PC-3 (cell line): ENCODE data around the gene TTBK2. TPM values are rescaled to one million over a fixed set of nuclear protein-coding genes. Genes with fewer than 3 reads are reported as not detected.
A peak's percentile ranks its signal among the peaks of the same experiment; 100 is the strongest.

Experiments
- ATAC-seq: fragments of 200-7000 bp; cut with Tn5 transposase; 2 replicates; pipeline ENCODE4 v1.9.1; 2020; ENCODE audit warnings: mild to moderate bottlenecking, moderate library complexity
- BruUV-seq: library from RNA; stranded (reverse); fragments of 400-500 nt; replicated peaks from 2 replicates; lab custom pipeline; 2021; lab: Mats Ljungman, UMichigan
- CTCF ChIA-PET: fragments of 300-600 bp; sonication (Branson Sonifier 250); formaldehyde crosslinking; loops from one replicate; lab custom pipeline; 2022; ENCODE audit warnings: antibody characterized with exemption; lab: Charles Lee
- POLR2A ChIA-PET: fragments of 300-600 bp; sonication (Branson Sonifier 250); formaldehyde crosslinking; loops from one replicate; lab custom pipeline; 2022; ENCODE audit warnings: antibody characterized with exemption; ENCODE audit not compliant: unreplicated experiment; lab: Charles Lee
- DNase-seq: peaks from one replicate; pipeline ENCODE4 v3.0.0-alpha.2; 2015
- H2AFZ ChIP-seq: fragments of 300-600 bp; sonication (generic); 2 replicates; pipeline ENCODE4 v1.6.0; 2016; ENCODE audit warnings: antibody characterized with exemption, low read length
- H3F3A ChIP-seq: fragments of 300-600 bp; sonication (generic); one replicate; pipeline ENCODE4 v1.6.0; 2017; ENCODE audit warnings: antibody characterized with exemption, low read length, control low read depth, mild to moderate bottlenecking; ENCODE audit not compliant: unreplicated experiment
- H3K27ac ChIP-seq: fragments of 300-600 bp; sonication (generic); 2 replicates; pipeline ENCODE4 v1.5.1; 2016; ENCODE audit warnings: mild to moderate bottlenecking, low read length
- H3K27me3 ChIP-seq: fragments of 300-600 bp; sonication (generic); 2 replicates; pipeline ENCODE4 v1.6.1; 2016; ENCODE audit warnings: low read length, mixed read lengths
- H3K36me3 ChIP-seq: fragments of 300-600 bp; sonication (generic); 2 replicates; pipeline ENCODE4 v1.6.1; 2016; ENCODE audit warnings: low read depth, mixed run types, low read length, mixed read lengths
- H3K4me1 ChIP-seq: fragments of 300-600 bp; sonication (generic); 2 replicates; pipeline ENCODE4 v1.5.1; 2016; ENCODE audit warnings: low read length; ENCODE audit not compliant: insufficient read depth
- H3K4me2 ChIP-seq: fragments of 300-600 bp; sonication (generic); 2 replicates; pipeline ENCODE4 v1.6.0; 2016; ENCODE audit warnings: low read length
- H3K4me3 ChIP-seq: fragments of 300-600 bp; sonication (generic); 2 replicates; pipeline ENCODE4 v1.5.1; 2016; ENCODE audit warnings: mild to moderate bottlenecking, low read length, mixed read lengths
- H3K79me2 ChIP-seq: fragments of 300-600 bp; sonication (generic); 2 replicates; pipeline ENCODE4 v1.6.1; 2017; ENCODE audit warnings: low read length, mixed read lengths
- H3K9ac ChIP-seq: fragments of 300-600 bp; sonication (generic); 2 replicates; pipeline ENCODE4 v1.6.0; 2016; ENCODE audit warnings: mild to moderate bottlenecking, low read length
- H3K9me2 ChIP-seq: fragments of 300-600 bp; sonication (generic); replicated peaks from 2 replicates; pipeline ENCODE4 v1.6.1; 2016; ENCODE audit warnings: mixed run types, low read length, mixed read lengths
- H3K9me3 ChIP-seq: fragments of 300-600 bp; sonication (generic); 2 replicates; pipeline ENCODE4 v1.6.1; 2016; ENCODE audit warnings: low read length, mixed read lengths
- H4K20me1 ChIP-seq: fragments of 300-600 bp; sonication (generic); 2 replicates; pipeline ENCODE4 v1.6.1; 2016; ENCODE audit warnings: low read length, mixed read lengths
- CTCF ChIP-seq: fragments of 300-600 bp; sonication (generic); conservative IDR thresholded peaks from 2 replicates; pipeline ENCODE4 v1.5.1; 2017; ENCODE audit warnings: antibody characterized with exemption, low read depth, mild to moderate bottlenecking, low read length
- EZH2 ChIP-seq: fragments of 300-600 bp; sonication (generic); IDR thresholded peaks from one replicate; pipeline ENCODE4 v1.6.1; 2017; ENCODE audit warnings: antibody characterized with exemption, mild to moderate bottlenecking, low read length; ENCODE audit not compliant: unreplicated experiment
- EZH2phosphoT487 ChIP-seq: fragments of 300-600 bp; sonication (generic); IDR thresholded peaks from 2 replicates; pipeline ENCODE4 v1.6.1; 2018; ENCODE audit warnings: mild to moderate bottlenecking, antibody characterized with exemption, low read length, borderline replicate concordance
- intact Hi-C: fragments of 100-400 bp; cut with micrococcal nuclease; formaldehyde crosslinking; loops from 2 replicates; pipeline ENCODE4 v1.9.0; 2023
- total RNA-seq: library from RNA; depleted of rRNA; stranded (reverse); fragments of >200 nt; gene quantifications from 2 replicates; pipeline ENCODE4 v1.2.3, GENCODE V29; 2014

The TTBK2 gene
- total RNA-seq, 1 experiment from 2014 or later: 3.5 TPM

GRCh38 chr15:42721016-42721415 is 199.6 kb downstream of the TTBK2 start:
- H2AFZ ChIP-seq: no peak overlapping the region
- no peaks in the 10 kb centered on the region for H3F3A ChIP-seq
- H3K27me3 ChIP-seq: no peaks in the 10 kb centered on the region
- ChIA-PET CTCF (no interaction called here), POLR2A (no interaction called here)
- peaks cover 33% of the 10 kb centered on the region; the same call in 1 of the 2 replicates for H3K36me3 ChIP-seq
- H3K9ac ChIP-seq: no peak overlapping the region
- ATAC-seq (peak; percentile 62), DNase-seq (peak; percentile 82)
- peaks cover 4% of the 10 kb centered on the region; the same call in 1 of the 2 replicates for H3K4me1 ChIP-seq
- no peak overlapping the region for H3K4me3 ChIP-seq
- H3K27ac ChIP-seq: peak overlapping the region; percentile 33; the same call in 1 of the 2 replicates
- TF ChIP-seq EZH2: no peak
- TF ChIP-seq EZH2phosphoT487: no peak
- no peak for TF ChIP-seq CTCF
- H4K20me1 ChIP-seq: no peaks in the 10 kb centered on the region
- H3K79me2 ChIP-seq: no peaks in the 10 kb centered on the region
- intact Hi-C loops: no loop called here
- no TSS peak for BruUV-seq
- no peaks in the 10 kb centered on the region for H3K9me2 ChIP-seq
- no peaks in the 10 kb centered on the region for H3K9me3 ChIP-seq
- no peak overlapping the region for H3K4me2 ChIP-seq

- intact Hi-C loops: no loop called here
- no TSS peak for BruUV-seq
- H3K27ac ChIP-seq: no peak overlapping the region
These were observed 200.5 kb downstream of the TTBK2 start for GRCh38 chr15:42720071-42720470.

More at GRCh38 chr15:42720071-42720470, 200.5 kb downstream of the TTBK2 start:
- no peaks in the 10 kb centered on the region for H3F3A ChIP-seq
- no peak overlapping the region for H3K9ac ChIP-seq
- no peak for ATAC-seq
- H2AFZ ChIP-seq: no peak overlapping the region
- DNase-seq: no peak
- no peaks in the 10 kb centered on the region for H3K9me3 ChIP-seq
- H4K20me1 ChIP-seq: no peaks in the 10 kb centered on the region
- H3K36me3 ChIP-seq: peaks cover 27% of the 10 kb centered on the region; the same call in 1 of the 2 replicates
- ChIA-PET CTCF (no interaction called here), POLR2A (no interaction called here)
- no peaks in the 10 kb centered on the region for H3K9me2 ChIP-seq
- H3K27me3 ChIP-seq: no peaks in the 10 kb centered on the region
- no peaks in the 10 kb centered on the region for H3K79me2 ChIP-seq
- peaks cover 4% of the 10 kb centered on the region; the same call in 1 of the 2 replicates for H3K4me1 ChIP-seq
- TF ChIP-seq CTCF: no peak
- no peak for TF ChIP-seq EZH2phosphoT487
- no peak for TF ChIP-seq EZH2
- H3K4me2 ChIP-seq: no peak overlapping the region
- H3K4me3 ChIP-seq: no peak overlapping the region
